ENCODE measurements around the gene CAPN9.

The CAPN9 gene

DNA sequence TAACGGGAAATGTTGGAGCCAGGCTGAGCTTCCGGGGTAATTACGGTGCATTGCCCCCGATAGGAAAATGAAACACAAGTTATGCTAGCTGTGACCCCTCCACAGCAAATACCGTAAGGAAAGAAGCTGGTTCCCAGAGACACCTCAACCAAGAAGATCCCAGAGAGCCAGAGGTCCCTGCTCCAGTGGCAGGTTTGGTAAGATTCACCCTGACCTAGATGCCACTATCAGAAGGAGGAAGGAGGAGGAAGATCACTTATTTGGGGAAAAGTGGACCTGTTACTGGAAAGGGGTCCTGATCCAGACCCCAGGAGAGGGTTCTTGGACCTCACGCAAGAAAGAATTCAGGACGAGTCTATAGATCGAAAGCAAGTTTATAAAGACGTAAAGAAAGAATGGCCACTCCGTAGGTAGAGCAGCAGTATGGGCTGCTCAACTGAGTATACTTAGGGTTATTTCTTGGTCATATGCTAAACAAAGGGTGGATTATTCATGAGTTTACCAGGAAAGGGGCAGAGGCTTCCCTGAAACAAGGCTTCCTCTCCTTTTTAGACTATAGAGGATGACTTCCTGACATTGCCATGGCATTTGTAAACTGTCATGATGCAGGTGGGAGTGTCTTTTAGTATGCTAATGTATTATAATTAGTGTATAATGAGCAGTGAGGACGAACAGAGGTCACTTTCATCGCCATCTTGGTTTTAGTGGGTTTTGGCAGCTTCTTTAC, 7.5 kb upstream of the CAPN9 start:
- H3K4me3 ChIP-seq (replicated peaks; ENCODE audit: low read depth, low read length) = no peak overlapping the region
- DNase-seq (ENCODE audit: extremely low read depth, low read depth) = no peak
- TF ChIP-seq, protein P1, sequence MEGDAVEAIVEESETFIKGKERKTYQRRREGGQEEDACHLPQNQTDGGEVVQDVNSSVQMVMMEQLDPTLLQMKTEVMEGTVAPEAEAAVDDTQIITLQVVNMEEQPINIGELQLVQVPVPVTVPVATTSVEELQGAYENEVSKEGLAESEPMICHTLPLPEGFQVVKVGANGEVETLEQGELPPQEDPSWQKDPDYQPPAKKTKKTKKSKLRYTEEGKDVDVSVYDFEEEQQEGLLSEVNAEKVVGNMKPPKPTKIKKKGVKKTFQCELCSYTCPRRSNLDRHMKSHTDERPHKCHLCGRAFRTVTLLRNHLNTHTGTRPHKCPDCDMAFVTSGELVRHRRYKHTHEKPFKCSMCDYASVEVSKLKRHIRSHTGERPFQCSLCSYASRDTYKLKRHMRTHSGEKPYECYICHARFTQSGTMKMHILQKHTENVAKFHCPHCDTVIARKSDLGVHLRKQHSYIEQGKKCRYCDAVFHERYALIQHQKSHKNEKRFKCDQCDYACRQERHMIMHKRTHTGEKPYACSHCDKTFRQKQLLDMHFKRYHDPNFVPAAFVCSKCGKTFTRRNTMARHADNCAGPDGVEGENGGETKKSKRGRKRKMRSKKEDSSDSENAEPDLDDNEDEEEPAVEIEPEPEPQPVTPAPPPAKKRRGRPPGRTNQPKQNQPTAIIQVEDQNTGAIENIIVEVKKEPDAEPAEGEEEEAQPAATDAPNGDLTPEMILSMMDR (IDR thresholded peaks at IDR 0.05; ENCODE audit: low read depth, low read length, missing control alignments) = no peak

DNA sequence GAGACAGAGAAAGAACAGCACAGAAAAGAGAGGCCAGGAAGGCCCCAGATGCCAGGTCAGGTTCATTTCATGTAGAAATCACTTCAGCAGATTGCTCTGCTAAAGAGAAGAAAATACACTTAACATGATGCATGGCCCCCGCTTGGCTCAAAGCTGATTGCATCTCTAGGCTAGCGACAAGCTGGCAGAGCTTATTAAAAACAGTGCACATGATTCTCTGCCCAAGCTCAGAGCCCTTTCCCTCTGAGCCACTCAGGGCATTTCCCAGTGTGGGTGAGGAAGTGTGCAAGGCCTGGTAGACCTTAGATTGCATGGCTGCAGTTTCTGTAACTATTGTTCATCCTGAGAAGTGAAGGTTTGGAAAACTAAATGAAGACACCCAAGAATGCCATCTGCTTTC, 3.3 kb upstream of the CAPN9 start:
- H3K4me3 ChIP-seq (replicated peaks; ENCODE audit: low read depth, low read length) = no peak overlapping the region
- DNase-seq (ENCODE audit: extremely low read depth, low read depth) = no peak
- TF ChIP-seq, protein P1 (IDR thresholded peaks at IDR 0.05; ENCODE audit: low read depth, low read length, missing control alignments) = no peak

DNA sequence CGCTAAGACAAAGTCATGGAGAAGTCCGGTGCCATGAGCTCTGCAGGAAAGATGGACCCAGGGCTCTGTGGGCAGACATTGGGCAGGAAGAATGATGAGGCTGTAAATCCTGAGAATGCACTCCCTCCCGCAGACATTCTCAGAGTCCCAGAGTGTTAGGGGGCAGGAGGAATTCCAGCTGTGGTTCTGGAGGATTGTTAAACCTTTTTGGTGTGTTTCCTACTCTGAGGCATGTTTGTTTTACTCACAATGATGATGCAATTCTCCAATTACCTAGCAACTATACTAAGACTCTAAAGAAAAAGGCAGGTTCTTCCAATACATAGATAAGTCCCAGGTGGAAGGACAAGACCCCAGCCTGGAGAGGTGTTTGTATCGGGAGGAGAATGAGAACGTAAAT, 2.8 kb upstream of the CAPN9 start:
- no peak overlapping the region for H3K4me3 ChIP-seq (replicated peaks; ENCODE audit: low read depth, low read length)
- DNase-seq (ENCODE audit: extremely low read depth, low read depth) = no peak
- TF ChIP-seq, protein P1 (IDR thresholded peaks at IDR 0.05; ENCODE audit: low read depth, low read length, missing control alignments) = no peak

DNA sequence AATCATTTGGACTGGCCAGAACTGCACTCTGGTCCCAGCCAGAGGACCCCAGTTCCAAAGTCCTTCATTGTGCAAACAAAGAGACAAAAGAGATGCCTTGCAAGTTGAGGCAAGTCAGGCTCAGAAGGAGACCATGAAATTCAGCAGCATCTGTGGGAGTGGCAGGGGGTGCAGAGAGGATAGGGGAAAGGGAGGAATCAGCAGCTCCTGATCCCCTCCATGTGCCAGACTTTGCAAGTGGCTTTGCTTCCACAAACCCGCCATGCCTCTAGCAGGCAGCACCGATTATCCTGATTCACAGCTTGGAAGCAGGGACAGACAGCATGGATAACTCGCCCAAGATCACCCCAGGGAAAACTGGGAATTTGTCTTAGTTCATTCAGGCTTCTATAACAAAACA, 2.1 kb upstream of the CAPN9 start:
- H3K4me3 ChIP-seq (replicated peaks; ENCODE audit: low read depth, low read length) = no peak overlapping the region
- TF ChIP-seq, protein P1 (IDR thresholded peaks at IDR 0.05; ENCODE audit: low read depth, low read length, missing control alignments) = no peak
- DNase-seq (ENCODE audit: extremely low read depth, low read depth) = no peak

DNA sequence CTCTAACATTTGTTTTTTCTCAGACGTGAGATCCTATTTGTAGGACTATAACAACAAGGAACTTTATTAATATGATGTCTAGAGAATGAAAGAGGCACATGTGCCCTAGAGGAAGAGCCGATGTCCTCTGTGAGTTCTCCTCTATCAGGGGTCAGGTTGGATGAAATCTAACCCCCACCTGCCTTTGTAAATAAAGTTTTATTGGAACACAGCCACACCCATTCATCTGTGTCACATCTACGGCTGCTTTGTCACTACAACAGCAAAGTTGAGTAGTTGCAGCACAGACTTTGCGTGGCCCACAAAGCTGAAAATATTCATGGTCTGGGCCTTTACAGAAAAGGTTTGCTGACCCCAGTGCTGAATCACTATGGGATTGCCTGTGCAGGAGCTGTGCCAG, 571 bp upstream of the CAPN9 start:
- H3K4me3 ChIP-seq (replicated peaks; ENCODE audit: low read depth, low read length) = no peak overlapping the region
- TF ChIP-seq, protein P1 (IDR thresholded peaks at IDR 0.05; ENCODE audit: low read depth, low read length, missing control alignments) = no peak
- no peak for DNase-seq (ENCODE audit: extremely low read depth, low read depth)

DNA sequence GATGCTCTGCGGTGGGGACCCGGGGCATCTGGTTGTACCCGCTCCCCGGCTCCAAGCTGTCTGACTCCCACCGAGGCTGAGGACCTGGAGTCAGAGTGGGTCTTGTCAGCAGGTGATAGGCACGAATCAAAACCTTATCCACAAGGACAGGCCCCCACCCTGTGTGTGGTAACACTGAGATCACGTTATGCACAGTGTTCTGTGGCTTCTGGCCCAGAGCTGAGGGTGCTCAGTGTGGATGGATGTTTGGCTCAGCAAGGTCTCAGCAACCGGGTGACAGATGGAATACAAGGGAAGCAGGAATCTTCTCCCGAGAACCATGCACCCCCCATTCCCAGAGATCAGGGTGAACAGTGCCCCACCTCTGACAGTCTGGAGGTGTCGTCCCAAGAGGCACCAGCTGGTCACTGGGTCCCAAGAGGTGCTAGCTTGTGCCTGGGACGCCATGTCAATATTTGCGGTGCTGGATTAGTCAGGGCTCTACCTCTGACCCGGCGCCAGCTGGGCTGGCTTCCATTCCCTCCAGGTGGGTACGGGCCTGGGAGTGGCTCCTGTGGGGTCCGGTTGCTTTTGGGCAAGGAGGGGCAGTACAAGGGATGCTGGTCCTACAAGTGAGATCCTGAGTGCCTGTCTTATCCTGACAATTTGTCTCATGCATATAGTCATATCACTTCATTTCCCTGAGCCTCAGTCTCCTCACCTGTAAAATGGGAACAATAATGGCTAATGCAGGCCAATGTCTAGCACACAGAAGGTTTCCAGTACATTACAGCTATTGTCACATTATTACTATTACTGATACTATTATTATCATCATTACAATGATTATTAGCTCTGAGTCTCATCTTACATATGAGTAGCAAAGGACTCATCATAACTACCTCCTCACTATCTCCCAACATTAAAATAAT, 957 bp downstream of the CAPN9 start:
- H3K4me3 ChIP-seq (replicated peaks; ENCODE audit: low read depth, low read length) = no peak overlapping the region
- DNase-seq (ENCODE audit: extremely low read depth, low read depth) = no peak
- TF ChIP-seq, protein P1 (IDR thresholded peaks at IDR 0.05; ENCODE audit: low read depth, low read length, missing control alignments) = no peak

Measured in HFF-Myc (cell line).